ENCODE measurements around the gene IFIT5.

DNA sequence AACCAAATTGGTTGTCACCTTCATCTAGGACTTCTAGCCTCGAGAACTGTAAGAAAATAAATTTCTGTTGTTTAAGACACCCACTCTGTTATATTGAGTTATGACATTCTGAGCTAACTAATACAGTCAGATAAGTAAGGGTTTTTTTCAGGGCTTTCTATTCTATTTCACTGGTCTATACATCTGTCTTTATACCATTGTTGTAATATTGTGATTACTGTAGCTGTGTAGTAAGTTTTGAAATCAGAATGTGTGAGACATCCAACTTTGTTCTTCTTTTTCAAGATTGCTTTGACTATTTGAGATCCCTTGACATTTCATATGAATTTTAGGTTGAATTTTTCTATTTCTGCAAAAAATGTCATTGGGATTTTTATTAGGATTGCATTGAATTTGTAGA is 14.4 kb upstream of the IFIT5 start:
- TF ChIP-seq, protein P1, sequence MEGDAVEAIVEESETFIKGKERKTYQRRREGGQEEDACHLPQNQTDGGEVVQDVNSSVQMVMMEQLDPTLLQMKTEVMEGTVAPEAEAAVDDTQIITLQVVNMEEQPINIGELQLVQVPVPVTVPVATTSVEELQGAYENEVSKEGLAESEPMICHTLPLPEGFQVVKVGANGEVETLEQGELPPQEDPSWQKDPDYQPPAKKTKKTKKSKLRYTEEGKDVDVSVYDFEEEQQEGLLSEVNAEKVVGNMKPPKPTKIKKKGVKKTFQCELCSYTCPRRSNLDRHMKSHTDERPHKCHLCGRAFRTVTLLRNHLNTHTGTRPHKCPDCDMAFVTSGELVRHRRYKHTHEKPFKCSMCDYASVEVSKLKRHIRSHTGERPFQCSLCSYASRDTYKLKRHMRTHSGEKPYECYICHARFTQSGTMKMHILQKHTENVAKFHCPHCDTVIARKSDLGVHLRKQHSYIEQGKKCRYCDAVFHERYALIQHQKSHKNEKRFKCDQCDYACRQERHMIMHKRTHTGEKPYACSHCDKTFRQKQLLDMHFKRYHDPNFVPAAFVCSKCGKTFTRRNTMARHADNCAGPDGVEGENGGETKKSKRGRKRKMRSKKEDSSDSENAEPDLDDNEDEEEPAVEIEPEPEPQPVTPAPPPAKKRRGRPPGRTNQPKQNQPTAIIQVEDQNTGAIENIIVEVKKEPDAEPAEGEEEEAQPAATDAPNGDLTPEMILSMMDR (IDR thresholded peaks at IDR 0.05; ENCODE audit: low read depth, low read length, poor library complexity, severe bottlenecking), result no peak
- no peak for TF ChIP-seq EZH2phosphoT487 (IDR thresholded peaks at IDR 0.05; ENCODE audit: borderline replicate concordance, low read length)

Data from DOHH2 (cell line).